HepG2 (cell line): ENCODE measurements around the gene FAM118A. TPM values are rescaled to one million over a fixed set of nuclear protein-coding genes. Genes with fewer than 3 reads are reported as not detected.

Experiments
- ARNT ChIP-seq: fragments of 450-650 bp; IDR thresholded peaks from 2 replicates; pipeline ENCODE4 v1.6.1; 2017
- ATF1 ChIP-seq: IDR thresholded peaks from 2 replicates; pipeline ENCODE4 v1.6.1; 2016; ENCODE audit warnings: mild to moderate bottlenecking, control low read depth
- DMAP1 ChIP-seq: IDR thresholded peaks from 2 replicates; pipeline ENCODE4 v1.6.1; 2016
- GZF1 ChIP-seq: sonication (generic); formaldehyde crosslinking; IDR thresholded peaks from 2 replicates; pipeline ENCODE4 v1.5.1; 2020; ENCODE audit warnings: mild to moderate bottlenecking, missing genetic modification reagents
- KLF11 ChIP-seq: IDR thresholded peaks from 2 replicates; pipeline ENCODE4 v1.6.1; 2016; ENCODE audit warnings: missing compliant biosample characterization
- MBNL3 ChIP-seq: fragments of 250-450 bp; sonication (Bioruptor Pico); conservative IDR thresholded peaks from 2 replicates; pipeline ENCODE4 v1.8.0; 2022; ENCODE audit warnings: mild to moderate bottlenecking, inconsistent platforms
- MZF1 ChIP-seq: sonication (generic); formaldehyde crosslinking; IDR thresholded peaks from 2 replicates; pipeline ENCODE4 v1.8.1; 2023; ENCODE audit warnings: mild to moderate bottlenecking, missing genetic modification reagents, borderline replicate concordance
- NAIF1 ChIP-seq: sonication (generic); formaldehyde crosslinking; IDR thresholded peaks from 2 replicates; pipeline ENCODE4 v1.5.0; 2020; ENCODE audit warnings: mild to moderate bottlenecking, missing genetic modification reagents, borderline replicate concordance
- NFKBIZ ChIP-seq: IDR thresholded peaks from 2 replicates; pipeline ENCODE4 v1.6.1; 2018; ENCODE audit warnings: missing genetic modification reagents, missing compliant biosample characterization
- PAWR ChIP-seq: sonication (generic); formaldehyde crosslinking; IDR thresholded peaks from 2 replicates; pipeline ENCODE4 v1.4.0; 2020; ENCODE audit warnings: missing genetic modification reagents, mild to moderate bottlenecking, borderline replicate concordance
- RAD51 ChIP-seq: fragments of 450-650 bp; IDR thresholded peaks from 2 replicates; pipeline ENCODE4 v1.6.1; 2016; ENCODE audit warnings: borderline replicate concordance
- RBM22 ChIP-seq: fragments of 200-400 bp; formaldehyde crosslinking; optimal IDR thresholded peaks from 2 replicates; pipeline ENCODE3; 2017; ENCODE audit warnings: mild to moderate bottlenecking, low read length, moderate library complexity
- SATB2 ChIP-seq: sonication (generic); formaldehyde crosslinking; IDR thresholded peaks from 2 replicates; pipeline ENCODE4 v1.5.0; 2020; ENCODE audit warnings: missing genetic modification reagents
- SIX1 ChIP-seq: sonication (generic); formaldehyde crosslinking; IDR thresholded peaks from 2 replicates; pipeline ENCODE4 v1.4.0; 2020; ENCODE audit warnings: missing genetic modification reagents, borderline replicate concordance
- SSRP1 ChIP-seq: IDR thresholded peaks from 2 replicates; pipeline ENCODE4 v1.6.1; 2016; ENCODE audit warnings: control low read depth
- TCF7L2 ChIP-seq: IDR thresholded peaks from 2 replicates; pipeline ENCODE4 v1.6.1; 2011; ENCODE audit warnings: mild to moderate bottlenecking, low read depth, low read length, moderate library complexity
- XRCC5 ChIP-seq: fragments of 200-400 bp; formaldehyde crosslinking; optimal IDR thresholded peaks from 2 replicates; pipeline ENCODE3; 2017; ENCODE audit warnings: mild to moderate bottlenecking, low read length
- ZBTB38 ChIP-seq: sonication (generic); formaldehyde crosslinking; IDR thresholded peaks from 2 replicates; pipeline ENCODE4 v1.5.1; 2020; ENCODE audit warnings: mild to moderate bottlenecking, missing genetic modification reagents
- ZNF121 ChIP-seq: sonication (generic); formaldehyde crosslinking; IDR thresholded peaks from 2 replicates; pipeline ENCODE4 v1.5.0; 2020; ENCODE audit warnings: mild to moderate bottlenecking, missing genetic modification reagents
- ZNF224 ChIP-seq: sonication (generic); formaldehyde crosslinking; IDR thresholded peaks from 2 replicates; pipeline ENCODE4 v1.5.0; 2020; ENCODE audit warnings: mild to moderate bottlenecking, missing genetic modification reagents
- ZNF333 ChIP-seq: sonication (generic); formaldehyde crosslinking; IDR thresholded peaks from 2 replicates; pipeline ENCODE4 v1.4.0; 2020; ENCODE audit warnings: mild to moderate bottlenecking, missing genetic modification reagents, borderline replicate concordance
- ZNF34 ChIP-seq: sonication (generic); formaldehyde crosslinking; IDR thresholded peaks from 2 replicates; pipeline ENCODE4 v1.4.0; 2020; ENCODE audit warnings: mild to moderate bottlenecking, missing genetic modification reagents, borderline replicate concordance
- ZNF614 ChIP-seq: IDR thresholded peaks from 2 replicates; pipeline ENCODE4 v1.6.1; 2018; ENCODE audit warnings: missing biosample characterization, missing genetic modification reagents, inconsistent platforms, borderline replicate concordance
- ZSCAN29 ChIP-seq: sonication (generic); formaldehyde crosslinking; conservative IDR thresholded peaks from 2 replicates; pipeline ENCODE4 v1.4.0; 2020; ENCODE audit warnings: mild to moderate bottlenecking, missing genetic modification reagents
- polyA plus RNA-seq, 8 experiments: library from polyadenylated mRNA; depleted of rRNA in 3 of 8; stranded (reverse) in 7 of 8; unstranded in 1 of 8; fragments of >200 nt; fragmentation: Illumina TruSeq in 4 of 8; extraction: Trizol in 4 of 8; gene quantifications; 2 replicates each; pipeline versions ENCODE4 v1.2.1 to v1.2.3, GENCODE V29; 2011 to 2016; ENCODE audit warnings: low read depth in 4 of 8, missing spikeins in 1 of 8, mixed read lengths in 1 of 8; ENCODE audit not compliant: insufficient read depth in 1 of 8
- total RNA-seq, 5 experiments: library from RNA; depleted of rRNA; stranded (reverse); fragments of >200 nt; fragmentation: Illumina TruSeq; extraction: Trizol; gene quantifications; 2 replicates each; pipeline ENCODE4 v1.2.3, GENCODE V29; 2016; ENCODE audit warnings: low read depth in 1 of 5
- TF ChIP-seq, protein P1 (sequence below): sonication (generic); formaldehyde crosslinking; IDR thresholded peaks from 2 replicates; pipeline ENCODE4 v1.8.0; 2022; ENCODE audit warnings: mild to moderate bottlenecking, missing genetic modification reagents, moderate library complexity
- TF ChIP-seq, protein P2 (sequence below): sonication (generic); formaldehyde crosslinking; IDR thresholded peaks from 2 replicates; pipeline ENCODE4 v1.4.0; 2020; ENCODE audit warnings: missing genetic modification reagents
- TF ChIP-seq, protein P3 (sequence below): sonication (generic); formaldehyde crosslinking; IDR thresholded peaks from 2 replicates; pipeline ENCODE4 v1.4.0; 2020; ENCODE audit warnings: mild to moderate bottlenecking, missing genetic modification reagents
- TF ChIP-seq, protein P4 (sequence below): sonication (generic); formaldehyde crosslinking; IDR thresholded peaks from 2 replicates; pipeline ENCODE4 v1.4.0; 2020; ENCODE audit warnings: missing genetic modification reagents

Gene FAM118A
- total and polyA plus RNA-seq, 2 of the 13 experiments (the other 11 are each of a cell fraction or from before 2014, with no cell fraction given) = 36.7 to 48.2 TPM

DNA sequence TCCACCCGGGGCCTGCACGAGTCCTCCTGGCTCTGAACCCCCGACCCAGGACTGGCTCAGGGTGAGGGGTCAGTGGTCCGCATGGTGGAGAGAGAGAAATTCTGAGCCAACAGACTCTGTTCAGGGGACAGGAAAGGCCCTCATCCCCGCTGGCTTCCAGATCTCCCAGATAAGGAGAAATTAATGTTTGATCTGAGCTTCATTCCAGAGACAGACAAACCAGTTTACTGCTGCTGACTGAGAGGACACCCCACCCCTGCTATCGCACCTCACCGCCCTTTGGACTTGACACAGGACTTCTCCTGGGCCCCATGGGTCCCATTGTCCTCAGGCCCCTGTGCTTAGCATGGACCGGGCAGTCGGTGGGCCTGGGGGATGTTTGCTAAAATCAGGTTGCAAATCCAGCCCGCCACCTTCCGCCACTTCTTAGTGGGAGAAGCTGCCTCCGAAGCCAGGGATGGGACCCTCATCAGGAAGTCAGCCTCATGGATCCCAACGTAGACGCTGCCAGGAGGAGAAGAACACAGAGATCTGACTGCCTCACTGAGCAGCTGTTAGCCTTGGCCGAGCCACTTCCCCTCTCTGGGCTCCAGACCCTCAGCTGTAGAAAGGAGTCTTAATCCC is 36.2 kb upstream of the FAM118A start (continued):
- TF ChIP-seq ZBTB38 (CRISPR knock-in tag) (no peak; the same call in 1 of the 2 replicates), XRCC5 (no peak), ZNF34 (CRISPR knock-in tag) (no peak), RAD51 (no peak), TCF7L2 (no peak), MBNL3 (CRISPR knock-in tag) (no peak), ZNF333 (no peak), DMAP1 (CRISPR knock-in tag) (peak; percentile 68; the same call in 1 of the 2 replicates), SIX1 (CRISPR knock-in tag) (0 out of 2 replicates have a peak, but pooled peaks have one; percentile 27), ZNF224 (no peak), ZNF614 (CRISPR knock-in tag) (peak; percentile 91), SATB2 (CRISPR knock-in tag) (0 out of 2 replicates have a peak, but pooled peaks have one; percentile 43), ATF1 (CRISPR knock-in tag) (no peak), NAIF1 (CRISPR knock-in tag) (no peak), ZSCAN29 (CRISPR knock-in tag) (0 out of 2 replicates have a peak, but pooled peaks have one; percentile 62), KLF11 (CRISPR knock-in tag) (no peak), SSRP1 (no peak), ARNT (no peak), ZNF121 (CRISPR knock-in tag) (no peak), NFKBIZ (CRISPR knock-in tag) (peak; percentile 80; the same call in 1 of the 2 replicates), RBM22 (no peak), MZF1 (CRISPR knock-in tag) (no peak), GZF1 (no peak), PAWR (CRISPR knock-in tag) (no peak)
- TF ChIP-seq, protein P1, sequence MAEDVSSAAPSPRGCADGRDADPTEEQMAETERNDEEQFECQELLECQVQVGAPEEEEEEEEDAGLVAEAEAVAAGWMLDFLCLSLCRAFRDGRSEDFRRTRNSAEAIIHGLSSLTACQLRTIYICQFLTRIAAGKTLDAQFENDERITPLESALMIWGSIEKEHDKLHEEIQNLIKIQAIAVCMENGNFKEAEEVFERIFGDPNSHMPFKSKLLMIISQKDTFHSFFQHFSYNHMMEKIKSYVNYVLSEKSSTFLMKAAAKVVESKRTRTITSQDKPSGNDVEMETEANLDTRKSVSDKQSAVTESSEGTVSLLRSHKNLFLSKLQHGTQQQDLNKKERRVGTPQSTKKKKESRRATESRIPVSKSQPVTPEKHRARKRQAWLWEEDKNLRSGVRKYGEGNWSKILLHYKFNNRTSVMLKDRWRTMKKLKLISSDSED (CRISPR knock-in tag) = no peak
- TF ChIP-seq, protein P2, sequence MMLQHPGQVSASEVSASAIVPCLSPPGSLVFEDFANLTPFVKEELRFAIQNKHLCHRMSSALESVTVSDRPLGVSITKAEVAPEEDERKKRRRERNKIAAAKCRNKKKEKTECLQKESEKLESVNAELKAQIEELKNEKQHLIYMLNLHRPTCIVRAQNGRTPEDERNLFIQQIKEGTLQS = peak; percentile 61
- TF ChIP-seq, protein P3, sequence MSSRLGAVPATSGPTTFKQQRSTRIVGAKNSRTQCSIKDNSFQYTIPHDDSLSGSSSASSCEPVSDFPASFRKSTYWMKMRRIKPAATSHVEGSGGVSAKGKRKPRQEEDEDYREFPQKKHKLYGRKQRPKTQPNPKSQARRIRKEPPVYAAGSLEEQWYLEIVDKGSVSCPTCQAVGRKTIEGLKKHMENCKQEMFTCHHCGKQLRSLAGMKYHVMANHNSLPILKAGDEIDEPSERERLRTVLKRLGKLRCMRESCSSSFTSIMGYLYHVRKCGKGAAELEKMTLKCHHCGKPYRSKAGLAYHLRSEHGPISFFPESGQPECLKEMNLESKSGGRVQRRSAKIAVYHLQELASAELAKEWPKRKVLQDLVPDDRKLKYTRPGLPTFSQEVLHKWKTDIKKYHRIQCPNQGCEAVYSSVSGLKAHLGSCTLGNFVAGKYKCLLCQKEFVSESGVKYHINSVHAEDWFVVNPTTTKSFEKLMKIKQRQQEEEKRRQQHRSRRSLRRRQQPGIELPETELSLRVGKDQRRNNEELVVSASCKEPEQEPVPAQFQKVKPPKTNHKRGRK (CRISPR knock-in tag) = no peak
- TF ChIP-seq, protein P4, sequence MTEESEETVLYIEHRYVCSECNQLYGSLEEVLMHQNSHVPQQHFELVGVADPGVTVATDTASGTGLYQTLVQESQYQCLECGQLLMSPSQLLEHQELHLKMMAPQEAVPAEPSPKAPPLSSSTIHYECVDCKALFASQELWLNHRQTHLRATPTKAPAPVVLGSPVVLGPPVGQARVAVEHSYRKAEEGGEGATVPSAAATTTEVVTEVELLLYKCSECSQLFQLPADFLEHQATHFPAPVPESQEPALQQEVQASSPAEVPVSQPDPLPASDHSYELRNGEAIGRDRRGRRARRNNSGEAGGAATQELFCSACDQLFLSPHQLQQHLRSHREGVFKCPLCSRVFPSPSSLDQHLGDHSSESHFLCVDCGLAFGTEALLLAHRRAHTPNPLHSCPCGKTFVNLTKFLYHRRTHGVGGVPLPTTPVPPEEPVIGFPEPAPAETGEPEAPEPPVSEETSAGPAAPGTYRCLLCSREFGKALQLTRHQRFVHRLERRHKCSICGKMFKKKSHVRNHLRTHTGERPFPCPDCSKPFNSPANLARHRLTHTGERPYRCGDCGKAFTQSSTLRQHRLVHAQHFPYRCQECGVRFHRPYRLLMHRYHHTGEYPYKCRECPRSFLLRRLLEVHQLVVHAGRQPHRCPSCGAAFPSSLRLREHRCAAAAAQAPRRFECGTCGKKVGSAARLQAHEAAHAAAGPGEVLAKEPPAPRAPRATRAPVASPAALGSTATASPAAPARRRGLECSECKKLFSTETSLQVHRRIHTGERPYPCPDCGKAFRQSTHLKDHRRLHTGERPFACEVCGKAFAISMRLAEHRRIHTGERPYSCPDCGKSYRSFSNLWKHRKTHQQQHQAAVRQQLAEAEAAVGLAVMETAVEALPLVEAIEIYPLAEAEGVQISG (CRISPR knock-in tag) = peak; percentile 87
